AG10803 (cell line): Measurements from ENCODE around the gene BBS2.

ENCODE experiments used
- DNase-seq: peaks from one replicate; pipeline ENCODE4 v3.0.0; 2010; ENCODE audit warnings: low read depth
- H3K4me3 ChIP-seq: 2 replicates; pipeline ENCODE4 v1.5.1; 2011; ENCODE audit warnings: mild to moderate bottlenecking, low read length, control low read depth
- CTCF ChIP-seq: conservative IDR thresholded peaks from 2 replicates; pipeline ENCODE4 v1.5.1; 2011; ENCODE audit warnings: mild to moderate bottlenecking, low read length, control low read depth, inconsistent platforms

Gene BBS2

GRCh38 chr16:56519459-56520250 is at the start of gene BBS2:
Gene BBS2, minus strand, starts transcription at chr16:56520024. Its CDS starts 162 bp downstream, at chr16:56519862.
- DNase-seq = peak; percentile 78
- peak within 1 kb of the TSS; percentile 90 for H3K4me3 ChIP-seq
- TF ChIP-seq CTCF = no peak

GRCh38 chr16:56564793-56565477 is 45.1 kb upstream of the BBS2 start, which contains the start of gene MT4:
Gene MT4, plus strand, starts transcription at chr16:56565073. Its CDS starts 56 bp downstream, at chr16:56565129.
- no peak within 1 kb of the TSS for H3K4me3 ChIP-seq
- no peak for DNase-seq
- TF ChIP-seq CTCF = no peak

- DNase-seq = no peak
- TF ChIP-seq CTCF = no peak
- no peak overlapping the region for H3K4me3 ChIP-seq
These were observed 41.3 kb upstream of the BBS2 start for GRCh38 chr16:56561126-56561525.

- no peak for TF ChIP-seq CTCF
- no peak for DNase-seq
- H3K4me3 ChIP-seq = no peak overlapping the region
These were observed 40.6 kb upstream of the BBS2 start for GRCh38 chr16:56560447-56560846.

- DNase-seq = no peak
- no peak for TF ChIP-seq CTCF
These were observed 39.3 kb upstream of the BBS2 start for GRCh38 chr16:56559109-56559508.

GRCh38 chr16:56558024-56558747 is 38.4 kb upstream of the BBS2 start:
- DNase-seq = peak; percentile 65

More at GRCh38 chr16:56559109-56559508, 39.3 kb upstream of the BBS2 start:
- no peak overlapping the region for H3K4me3 ChIP-seq

More at GRCh38 chr16:56558024-56558747, 38.4 kb upstream of the BBS2 start:
- TF ChIP-seq CTCF = no peak
- H3K4me3 ChIP-seq = no peak overlapping the region
